Activated CD8-positive, alpha-beta memory T cell treated with anti-CD3 and anti-CD28 coated beads, Interleukin-2, amount 50 U/mL, for 4 hours (primary cell): ENCODE measurements around the gene DNER.

ENCODE experiments used
- DNase-seq: peaks from one replicate; pipeline ENCODE4 v3.0.0-alpha.2; 2020

DNER gene

DNA sequence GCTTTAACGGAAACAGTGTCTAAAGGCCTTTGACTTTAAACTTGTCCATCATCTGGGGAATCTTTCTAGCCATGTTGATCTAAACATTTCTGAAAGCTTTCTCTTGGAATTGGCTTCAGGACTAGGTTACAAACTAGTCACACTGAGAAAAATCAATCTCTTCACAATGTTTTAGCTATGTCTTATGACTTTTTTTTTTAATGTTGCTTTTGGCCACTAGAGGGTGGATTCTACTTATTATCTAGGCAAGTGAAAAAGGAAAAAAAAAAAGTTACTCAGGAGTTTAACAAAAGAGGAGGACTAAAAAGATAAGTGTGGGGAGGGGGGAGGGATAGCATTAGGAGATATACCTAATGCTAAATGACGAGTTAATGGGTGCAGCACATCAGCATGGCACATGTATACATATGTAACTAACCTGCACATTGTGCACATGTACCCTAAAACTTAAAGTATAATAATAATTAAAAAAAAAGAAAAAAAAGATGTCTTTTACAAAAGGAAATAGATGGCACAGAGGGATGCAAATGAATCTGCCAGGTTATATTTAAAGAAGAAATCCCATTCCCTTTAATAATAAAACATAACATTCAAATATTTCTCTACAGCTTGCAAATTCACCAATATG lies 282.9 kb downstream of the DNER start:
- no peak for DNase-seq

DNA sequence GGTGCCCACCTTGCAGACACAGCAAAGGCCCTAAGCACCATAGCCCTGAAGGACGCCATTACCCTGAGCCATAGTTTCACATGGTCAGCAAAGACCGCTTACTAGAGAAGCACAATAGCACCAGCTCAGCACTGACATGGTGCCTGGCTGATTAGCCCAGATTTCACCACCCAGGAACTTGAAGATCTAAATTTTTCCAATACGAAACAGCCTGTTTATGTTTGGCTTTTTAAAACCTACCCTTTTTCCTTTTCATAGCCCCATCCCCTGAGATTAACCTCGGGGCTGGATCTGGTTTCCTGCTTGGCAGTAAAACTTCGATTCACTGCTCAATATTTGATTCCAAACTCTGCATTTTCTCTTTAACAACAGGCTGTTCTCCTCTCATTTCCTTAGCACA lies 284.8 kb downstream of the DNER start:
- DNase-seq = no peak

DNA sequence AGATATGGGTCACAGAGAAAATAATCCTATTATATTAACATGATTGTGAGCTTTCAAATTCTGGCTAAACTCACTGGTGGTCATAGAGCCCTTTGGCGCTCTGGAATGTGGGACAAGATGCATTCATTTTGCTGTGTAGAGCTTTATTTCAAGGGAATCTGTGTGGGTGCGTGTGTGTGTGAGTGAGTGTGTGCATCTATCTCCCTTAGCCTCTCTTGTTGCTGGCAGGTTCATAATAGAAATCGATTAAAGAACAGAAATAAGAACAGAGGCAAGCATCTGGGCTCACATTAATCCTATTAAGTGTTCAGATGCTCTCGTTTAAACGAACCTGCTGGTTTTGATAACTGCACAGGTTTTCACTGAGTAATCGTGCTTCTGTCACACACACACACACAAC lies 287.9 kb downstream of the DNER start:
- no peak for DNase-seq

DNA sequence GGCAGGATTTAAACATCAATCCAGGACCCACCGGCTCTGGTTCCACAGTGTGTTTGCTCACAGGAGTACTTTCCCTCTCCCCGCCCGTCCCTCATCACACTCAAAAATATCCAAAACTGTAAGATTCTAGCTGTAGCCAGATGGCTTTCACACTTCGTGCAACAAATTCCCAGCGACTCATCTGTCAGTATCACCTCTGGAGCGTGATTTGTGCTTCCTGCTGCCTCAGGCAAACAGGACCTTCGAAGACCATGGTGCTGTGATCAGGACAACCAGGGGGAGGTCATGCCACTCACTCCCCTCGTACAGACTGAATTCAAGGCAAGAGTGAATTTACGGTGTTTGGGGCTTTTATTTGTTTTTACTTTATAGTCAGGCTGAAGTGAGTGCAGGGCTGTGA lies 288.8 kb downstream of the DNER start:
- DNase-seq = no peak

DNA sequence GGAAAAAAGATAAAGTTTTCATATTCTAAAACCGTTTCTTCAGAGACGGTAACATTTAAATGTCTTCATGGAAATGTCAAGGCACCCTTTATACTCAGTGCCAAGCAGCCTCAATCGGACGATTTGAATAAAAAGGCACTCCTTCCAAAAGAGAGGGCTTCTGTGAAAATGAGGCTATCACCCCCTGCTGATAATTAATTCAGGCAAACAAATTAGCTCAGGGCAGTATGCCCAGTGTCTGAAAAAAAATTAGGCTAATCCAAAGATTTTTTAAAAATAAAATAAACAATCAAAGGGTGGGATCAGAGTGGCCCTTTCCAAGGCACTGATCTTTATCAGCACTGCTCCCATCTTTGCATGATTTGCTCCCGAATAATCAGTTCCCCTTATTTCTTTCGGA lies 292.3 kb downstream of the DNER start:
- no peak for DNase-seq

DNA sequence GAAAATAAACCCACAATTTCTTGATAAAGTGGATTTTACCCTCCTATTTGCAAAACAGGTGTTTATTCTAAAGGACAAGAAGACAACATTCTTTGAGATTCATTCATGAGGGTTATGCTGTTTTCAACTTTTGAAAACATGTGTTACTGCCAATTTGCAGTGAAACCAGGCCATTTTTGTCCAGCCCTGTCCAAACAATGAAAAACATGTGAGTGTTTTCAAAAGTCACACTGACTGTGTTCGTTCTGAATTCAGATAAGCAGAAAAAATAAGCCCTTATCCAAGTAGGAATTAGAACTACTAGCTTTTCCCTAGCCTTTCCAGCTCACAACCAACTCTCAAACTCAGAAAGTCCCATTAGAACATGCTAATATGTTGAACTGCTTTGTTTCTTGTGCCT lies 295.2 kb downstream of the DNER start:
- DNase-seq = no peak

DNA sequence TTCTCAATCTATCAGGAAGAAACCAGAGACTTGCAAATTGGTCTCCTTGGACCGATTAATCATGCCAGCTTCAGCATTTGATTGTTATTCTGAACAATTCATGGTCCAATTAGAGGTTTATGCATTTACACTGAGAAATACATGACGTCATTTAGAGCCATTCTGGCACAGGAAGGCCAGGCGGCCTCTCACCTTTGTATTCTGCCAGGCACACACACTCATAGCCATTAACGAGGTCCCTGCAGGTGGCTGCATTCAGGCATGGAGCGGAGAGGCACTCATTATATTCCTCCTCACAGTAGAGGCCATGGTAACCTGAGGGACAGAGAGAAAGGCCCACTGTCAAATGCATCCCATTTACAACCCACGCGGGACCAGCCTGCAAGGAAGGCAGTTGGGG lies 296.4 kb downstream of the DNER start:
- no peak for DNase-seq

DNA sequence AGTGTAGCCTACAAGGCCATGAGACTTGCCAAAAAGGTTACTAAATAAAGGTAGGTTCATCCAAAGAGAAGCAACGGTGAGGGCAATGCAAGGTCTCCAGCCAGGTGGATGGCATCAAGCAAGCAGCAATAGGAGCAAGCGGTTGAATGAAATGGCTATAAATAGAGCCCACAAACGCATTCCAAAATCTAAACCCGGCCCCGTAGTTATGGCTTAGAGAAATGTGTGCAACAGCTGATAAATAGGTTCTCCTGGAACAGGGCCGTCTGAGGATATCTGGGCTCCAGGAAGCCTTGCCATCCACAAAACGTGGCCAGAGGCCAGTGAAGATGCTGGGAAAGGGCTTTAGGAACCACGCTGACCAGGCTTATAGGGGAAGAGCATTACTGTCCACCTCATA lies 297.2 kb downstream of the DNER start:
- no peak for DNase-seq

DNA sequence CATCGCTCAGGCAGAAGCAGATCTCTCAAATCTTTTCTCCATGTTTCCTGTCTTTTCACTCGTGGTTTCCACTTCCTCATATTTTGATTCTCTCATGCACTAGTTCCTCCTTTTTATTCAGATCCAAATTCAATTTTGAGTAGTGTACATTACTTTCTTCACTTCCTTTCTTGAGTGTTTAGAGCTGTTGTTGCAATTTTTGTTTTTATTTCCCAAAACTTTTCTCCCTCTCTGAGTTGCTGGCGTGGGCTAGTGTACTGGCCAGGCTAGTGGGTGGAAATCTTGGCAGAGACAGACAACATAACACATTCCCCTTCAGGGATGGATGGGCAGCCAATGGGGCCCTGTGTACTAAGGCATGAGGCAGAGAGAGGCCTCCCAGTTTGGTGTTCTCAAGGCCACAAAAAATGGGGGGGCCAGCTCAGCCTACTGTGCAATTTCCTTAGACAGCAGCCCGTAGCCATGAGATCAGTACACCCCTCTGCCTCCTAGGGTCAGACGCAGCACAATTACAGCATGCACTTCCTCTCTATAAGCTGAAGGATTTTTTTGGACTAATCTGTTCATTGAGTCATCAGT lies 298.1 kb downstream of the DNER start:
- no peak for DNase-seq

DNA sequence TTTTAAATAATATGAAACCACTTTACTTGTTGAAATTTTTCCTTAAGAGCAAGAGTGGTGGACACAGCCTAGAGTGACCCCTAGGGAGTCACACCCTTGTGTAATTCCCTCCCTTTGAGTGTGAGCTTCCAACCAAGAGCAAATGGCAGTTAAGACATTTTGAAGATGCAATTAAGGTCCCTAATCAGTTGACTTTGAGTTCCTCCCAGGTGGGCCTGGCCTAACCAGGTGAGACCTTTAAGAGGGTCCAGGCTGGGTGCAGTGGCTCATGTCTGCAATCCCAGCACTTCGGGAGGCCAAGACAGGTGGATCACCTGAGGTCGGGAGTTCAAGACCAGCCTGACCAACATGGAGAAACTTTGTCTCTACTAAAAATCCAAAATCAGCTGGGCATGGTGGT lies 299.7 kb downstream of the DNER start:
- no peak for DNase-seq

DNA sequence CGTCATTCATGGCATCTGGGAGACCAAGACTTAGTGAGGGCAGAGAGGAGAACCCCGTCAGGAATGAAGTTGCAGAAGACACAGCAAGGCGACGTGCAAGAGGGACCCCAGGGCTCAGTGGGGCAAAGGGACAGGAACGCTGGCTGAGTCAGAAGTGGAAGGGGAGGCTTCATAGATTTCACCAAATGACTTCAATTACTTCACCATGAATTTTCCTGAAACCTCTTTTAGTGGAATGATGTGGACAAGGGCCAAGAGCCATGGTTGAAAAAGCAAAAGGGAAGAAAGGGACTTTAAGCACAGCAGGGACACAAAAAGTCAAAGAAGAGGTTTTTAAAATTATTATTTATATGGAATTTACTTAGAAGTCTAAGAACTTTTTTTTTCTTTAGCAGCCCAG lies 301.7 kb downstream of the DNER start:
- no peak for DNase-seq

DNA sequence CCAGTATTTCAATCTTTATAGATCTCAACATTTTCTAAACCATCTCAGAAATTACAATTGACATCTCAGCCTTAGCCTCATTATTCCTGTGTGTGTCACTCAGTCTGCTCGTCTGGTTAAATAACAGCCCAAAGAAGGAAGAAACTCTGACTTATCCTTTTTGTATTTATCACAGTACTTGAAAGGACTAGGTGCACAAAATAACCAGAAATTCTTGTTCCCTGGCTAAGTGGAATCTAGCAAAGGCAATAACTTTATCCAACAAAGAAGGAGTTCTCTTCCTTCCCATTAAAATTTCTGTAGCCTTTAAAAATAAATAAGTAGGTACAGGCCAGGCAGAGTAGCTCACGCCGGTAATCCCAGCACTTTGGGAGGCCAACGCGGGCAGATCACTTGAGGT lies 303.4 kb downstream of the DNER start:
- DNase-seq = no peak

DNA sequence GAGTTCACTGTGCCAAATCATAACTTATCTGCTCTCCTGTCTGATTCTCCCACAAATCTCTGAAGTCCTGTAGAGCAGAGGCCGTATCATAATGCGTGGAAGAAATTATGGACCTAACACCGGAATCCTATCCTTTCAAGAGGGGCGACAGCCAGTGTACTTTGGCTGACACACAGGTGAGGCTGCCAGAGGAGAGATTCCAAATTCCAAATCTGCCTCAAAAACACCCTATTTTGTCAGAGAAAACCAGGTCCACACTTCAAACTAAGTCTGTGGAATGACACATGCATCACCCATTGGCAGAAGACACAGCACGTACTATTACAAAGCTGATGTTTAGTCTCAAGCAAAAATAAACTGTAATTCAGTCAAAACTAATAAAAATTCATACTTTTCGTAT lies 304.1 kb downstream of the DNER start:
- DNase-seq = no peak

DNA sequence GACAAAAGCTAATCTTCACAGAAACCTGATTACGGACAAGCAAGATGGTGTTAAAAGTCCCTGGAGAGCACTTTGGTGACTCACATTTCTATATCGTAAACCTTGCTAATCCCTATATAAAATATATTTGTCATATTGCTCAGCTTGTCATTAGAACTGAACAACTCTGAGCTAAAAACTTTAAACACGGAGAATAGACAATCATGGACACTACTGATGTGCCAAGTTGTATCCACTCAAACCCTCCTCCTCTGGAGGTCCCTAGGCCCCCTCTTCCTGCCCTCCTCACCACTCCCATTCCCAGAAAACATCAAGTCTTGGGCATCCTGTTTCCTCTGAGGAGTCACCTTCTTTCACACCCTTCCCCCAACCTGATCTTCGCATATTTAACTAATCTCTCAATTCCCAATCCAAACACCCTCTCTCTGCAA lies 304.6 kb downstream of the DNER start:
- no peak for DNase-seq

DNA sequence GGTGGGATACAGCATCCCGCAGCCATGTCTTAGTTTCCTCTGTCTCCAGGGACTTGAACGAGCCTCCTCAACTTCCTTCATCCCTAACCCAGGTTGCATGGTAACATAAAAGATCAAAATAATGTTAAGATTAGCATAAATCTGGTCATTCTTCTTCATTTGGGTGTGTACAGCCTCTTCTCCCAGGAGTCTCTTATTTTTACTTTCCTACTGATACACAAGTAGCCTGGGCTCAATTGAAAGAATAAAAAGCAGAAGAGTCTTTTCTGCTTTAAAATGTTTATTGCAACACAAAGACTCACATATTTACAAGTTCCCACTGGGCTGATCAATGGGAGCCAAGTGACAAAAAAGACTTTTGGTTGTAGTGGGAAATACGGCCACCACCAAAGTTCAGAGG lies 305.4 kb downstream of the DNER start:
- DNase-seq = no peak

DNA sequence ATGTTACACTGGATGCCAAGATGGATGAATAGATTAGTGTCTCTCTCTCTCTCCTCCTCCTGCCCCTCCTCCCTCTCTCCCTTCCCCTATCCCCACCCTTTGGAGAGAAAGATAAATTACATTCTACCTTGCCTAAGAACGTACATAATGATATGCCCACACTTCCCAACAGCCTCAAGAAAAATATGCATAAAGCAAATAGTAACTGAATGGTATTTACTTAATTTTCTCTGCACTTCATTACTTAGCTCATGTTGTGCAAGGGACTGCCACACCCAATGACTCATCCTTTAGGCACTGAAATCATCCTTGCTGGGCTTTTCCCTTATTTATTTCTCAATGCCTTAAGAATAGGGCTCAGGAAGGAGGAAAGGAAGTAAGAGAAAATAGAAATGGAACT lies 306.0 kb downstream of the DNER start:
- DNase-seq = no peak

DNA sequence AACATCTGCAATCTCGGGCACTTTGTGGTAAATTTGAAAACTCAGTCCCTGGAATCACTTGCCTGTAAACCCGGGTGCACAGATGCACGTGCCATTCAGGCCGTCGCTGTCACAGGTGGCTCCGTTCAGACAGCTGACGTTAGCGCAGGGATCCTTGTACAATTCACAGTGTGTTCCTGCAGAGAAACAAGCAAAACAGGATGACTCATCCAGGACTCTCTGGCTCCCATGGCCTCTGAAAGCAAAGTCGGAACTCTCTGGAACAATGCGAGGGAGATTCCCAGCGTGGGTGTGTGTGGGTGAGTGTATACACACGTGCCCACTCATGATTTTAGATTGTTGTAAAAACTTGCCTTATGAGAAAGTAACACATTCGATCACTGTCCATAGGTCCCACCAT lies 307.2 kb downstream of the DNER start:
- DNase-seq = no peak

DNA sequence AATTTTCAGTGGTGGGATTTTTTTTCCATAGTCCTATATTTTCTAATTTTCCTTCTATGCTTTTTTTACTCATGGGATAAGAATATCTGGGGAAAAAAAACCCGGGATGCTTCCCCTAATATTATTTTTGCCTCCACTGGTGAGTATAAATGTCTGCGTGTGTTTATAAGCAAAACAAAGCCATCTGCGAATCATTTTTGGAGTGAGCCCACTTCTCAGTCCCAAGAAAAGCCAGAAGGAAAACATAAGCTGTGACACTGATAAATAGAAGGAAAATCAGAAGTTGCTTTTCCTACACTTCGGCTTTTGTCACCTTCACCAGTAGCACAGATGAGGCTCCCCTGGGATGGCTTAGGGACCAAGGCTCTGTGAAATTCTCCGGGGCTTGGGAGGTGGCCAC lies 308.6 kb downstream of the DNER start:
- no peak for DNase-seq

DNA sequence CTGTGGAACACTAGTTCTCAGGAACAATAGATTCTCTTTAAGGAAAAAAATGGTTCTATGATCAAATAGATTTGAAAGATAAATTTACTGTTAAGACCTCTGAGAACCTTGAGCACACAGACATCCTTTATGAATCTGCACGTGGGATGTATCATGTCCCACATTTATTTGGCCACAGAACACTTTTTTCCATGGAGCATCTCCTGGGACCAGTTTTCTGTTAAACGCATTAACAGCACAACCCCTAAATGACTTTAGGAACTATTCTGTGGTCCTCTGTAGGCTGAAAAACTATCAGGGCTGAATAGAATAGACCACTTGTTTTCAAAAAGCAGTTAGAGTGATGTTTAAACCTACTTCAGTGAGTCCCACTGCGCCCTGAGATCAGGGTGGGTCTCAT lies 311.1 kb downstream of the DNER start:
- no peak for DNase-seq

DNA sequence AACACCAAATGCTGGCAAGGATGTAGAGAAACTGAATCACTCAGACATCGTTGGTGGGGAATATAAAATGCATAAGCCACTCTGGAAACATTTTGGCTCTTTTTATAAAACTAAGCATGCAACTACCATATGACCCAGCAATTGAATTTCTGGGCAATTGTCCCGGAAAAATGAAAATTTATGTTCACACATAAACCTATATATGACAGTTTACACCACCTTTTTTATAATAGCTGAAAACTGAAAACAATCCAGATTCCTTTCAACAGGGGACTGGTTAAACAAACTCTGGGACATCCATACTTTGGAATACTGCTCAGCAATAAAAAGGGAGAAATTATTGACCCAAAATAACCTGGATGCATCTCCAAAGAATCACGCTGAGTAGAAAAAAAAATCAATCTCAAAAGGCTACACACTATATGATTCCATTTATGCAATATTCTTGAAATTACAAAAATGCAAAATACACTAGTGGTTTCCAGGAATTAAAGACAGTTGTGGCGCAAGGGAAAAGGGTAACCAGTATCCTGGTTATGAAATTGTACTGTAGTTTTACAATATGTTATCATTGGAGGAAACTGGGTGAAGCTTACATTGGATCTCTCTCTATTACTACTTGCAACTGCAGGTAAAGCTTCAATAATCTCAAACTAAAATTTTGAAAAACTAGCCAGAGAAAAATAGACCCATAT lies 313.0 kb downstream of the DNER start:
- DNase-seq = no peak

DNA sequence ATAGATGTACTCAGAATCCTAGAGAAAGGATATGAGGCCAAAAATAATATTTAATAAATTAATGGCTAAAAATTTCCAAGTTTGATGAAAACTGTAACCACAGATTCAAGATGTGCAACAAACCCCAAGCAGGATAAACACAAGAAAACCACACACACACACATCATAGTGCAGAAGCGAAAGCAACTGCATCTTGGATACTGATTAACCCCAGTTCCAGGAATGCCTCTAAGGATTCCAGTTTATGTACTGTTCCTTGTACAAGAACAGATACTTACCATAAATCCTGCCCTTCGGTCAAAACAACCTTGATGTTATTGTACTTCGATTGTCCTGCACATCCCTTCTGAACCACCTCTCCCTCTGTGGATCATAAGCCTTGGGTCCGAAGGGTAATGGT lies 320.4 kb downstream of the DNER start:
- DNase-seq = no peak

DNA sequence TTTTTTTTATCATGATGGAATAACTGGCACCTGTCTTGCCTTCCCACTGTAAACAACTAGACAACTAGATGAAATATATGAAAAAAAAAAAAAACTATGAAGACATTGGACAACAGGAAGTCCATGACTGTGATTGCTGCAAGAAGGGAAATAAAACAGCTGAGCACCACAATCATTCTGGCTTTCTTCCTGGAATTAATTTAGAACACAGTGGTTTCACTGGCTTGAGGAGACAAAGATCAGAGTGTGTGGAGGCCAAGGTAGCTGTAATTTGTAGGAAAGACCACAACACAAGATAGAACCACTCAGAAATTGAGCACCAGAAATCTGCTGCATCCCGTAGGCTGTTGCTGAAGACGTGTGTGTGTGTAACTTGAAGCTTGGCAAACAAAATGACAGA lies 322.2 kb downstream of the DNER start:
- no peak for DNase-seq

DNA sequence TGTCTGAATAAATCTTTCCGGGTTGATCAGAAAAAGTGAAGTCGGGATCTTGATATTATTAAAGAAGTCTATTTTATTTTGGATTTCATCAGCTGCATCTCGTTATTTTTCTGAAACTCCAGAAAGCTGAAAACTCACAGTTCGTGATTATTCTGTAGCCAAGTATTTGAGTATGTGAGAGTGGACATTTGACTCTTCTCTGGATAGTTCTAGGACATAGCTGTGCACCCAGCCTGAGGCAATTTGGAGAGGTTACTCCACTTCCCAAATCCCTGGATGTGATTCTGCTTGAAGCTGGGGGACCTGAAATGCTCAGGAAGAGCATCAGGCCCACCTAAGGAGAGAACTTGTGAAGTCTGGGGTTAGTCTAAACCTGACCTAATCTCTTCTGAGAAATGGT lies 325.6 kb downstream of the DNER start:
- DNase-seq = no peak

DNA sequence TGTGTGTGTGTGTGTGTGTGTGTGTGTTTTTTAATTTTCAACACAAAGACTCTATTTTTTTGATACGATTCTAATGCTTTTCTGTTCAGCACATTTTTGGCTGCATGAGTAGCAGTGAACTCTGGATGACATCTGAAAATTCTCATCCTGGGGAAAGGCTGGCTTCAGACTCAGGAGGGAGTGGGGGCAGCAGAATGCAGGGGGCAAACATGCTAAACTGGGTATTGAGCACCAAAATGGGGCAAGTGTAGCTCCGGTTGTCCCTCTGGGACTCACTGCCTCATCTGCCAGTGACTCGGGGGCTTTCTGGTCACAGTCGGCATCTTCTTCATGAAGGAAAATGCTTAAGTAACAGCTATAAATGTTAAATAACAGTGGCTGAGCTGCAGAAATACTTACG lies 326.5 kb downstream of the DNER start:
- DNase-seq = no peak

DNA sequence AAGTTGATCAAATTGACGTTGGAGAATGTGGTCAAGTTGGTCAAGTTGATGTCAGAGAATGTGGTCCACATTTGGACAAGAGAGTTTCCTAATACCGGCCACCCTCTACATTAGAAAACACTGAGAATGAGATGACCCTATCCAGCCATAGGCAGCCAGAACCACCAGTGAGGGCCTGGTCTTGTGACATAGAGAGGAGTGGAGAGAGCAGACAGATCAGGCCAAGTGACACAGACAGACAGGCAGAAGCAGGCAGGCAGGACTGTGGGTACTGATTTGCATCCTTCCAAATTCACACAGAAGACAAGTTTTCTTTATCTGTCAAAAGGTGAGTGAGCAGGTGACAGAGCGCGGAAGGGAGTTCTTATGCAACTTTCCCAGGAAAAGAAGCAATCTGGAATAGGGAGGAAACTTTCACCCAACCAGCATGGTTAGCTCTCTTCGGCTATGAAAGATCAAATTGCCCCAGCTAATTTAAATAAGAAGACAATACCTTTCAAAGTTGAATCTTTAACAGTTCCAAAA lies 334.2 kb downstream of the DNER start:
- DNase-seq = no peak
